Neural crest cell (in vitro differentiated cells): ENCODE results near the gene CLRN1. TPM values are rescaled to one million over a fixed set of nuclear protein-coding genes. Genes with fewer than 3 reads are reported as not detected.

Source experiments
- DNase-seq: peaks from one replicate; pipeline ENCODE4 v3.0.0; 2021; ENCODE audit warnings: low read depth, mixed read lengths, low spot score
- H3K27ac Mint-ChIP-seq: one replicate; pipeline ENCODE4 v1.8.0; 2021; ENCODE audit warnings: mild to moderate bottlenecking, mixed read lengths; ENCODE audit not compliant: unreplicated experiment
- H3K27me3 Mint-ChIP-seq: 2 replicates; pipeline ENCODE4 v1.8.0; 2021; ENCODE audit warnings: low read depth, mild to moderate bottlenecking, mixed read lengths
- H3K36me3 Mint-ChIP-seq: 2 replicates; pipeline ENCODE4 v1.8.0; 2021; ENCODE audit warnings: low read depth, mild to moderate bottlenecking, mixed read lengths
- H3K4me1 Mint-ChIP-seq: 2 replicates; pipeline ENCODE4 v1.8.0; 2021; ENCODE audit warnings: mixed read lengths
- H3K4me3 Mint-ChIP-seq: one replicate; pipeline ENCODE4 v1.8.0; 2021; ENCODE audit warnings: mild to moderate bottlenecking, mixed read lengths
- H3K9me3 Mint-ChIP-seq: 2 replicates; pipeline ENCODE4 v1.8.0; 2021; ENCODE audit warnings: mixed read lengths
- CTCF ChIP-seq: fragments of 200-600 bp; sonication (generic); conservative IDR thresholded peaks from 2 replicates; pipeline ENCODE4 v1.5.0; 2021; ENCODE audit warnings: antibody characterized with exemption, mild to moderate bottlenecking
- total RNA-seq: library from RNA; stranded (reverse); gene quantifications from 2 replicates; pipeline ENCODE4 v1.2.1, GENCODE V29; 2021

CLRN1 gene
- total RNA-seq, 1 donor from 2014 or later, result not detected

- no peak overlapping the region for H3K27ac Mint-ChIP-seq
- H3K4me3 Mint-ChIP-seq, result no peak overlapping the region
- no peaks in the 10 kb centered on the region for H3K36me3 Mint-ChIP-seq
- peaks cover 3% of the 10 kb centered on the region for H3K27me3 Mint-ChIP-seq
- DNase-seq, result no peak
- TF ChIP-seq CTCF, result no peak
- H3K9me3 Mint-ChIP-seq, result peaks cover 3% of the 10 kb centered on the region
- H3K4me1 Mint-ChIP-seq, result no peaks in the 10 kb centered on the region
These were observed 40.2 kb upstream of the CLRN1 start for GRCh38 chr3:151012753-151013152.

GRCh38 chr3:151011427-151011826 lies 38.9 kb upstream of the CLRN1 start:
- DNase-seq, result no peak
- Mint-ChIP-seq H3K9me3 (peaks cover 3% of the 10 kb centered on the region), H3K36me3 (no peaks in the 10 kb centered on the region), H3K27ac (no peak overlapping the region), H3K27me3 (peaks cover 3% of the 10 kb centered on the region), H3K4me1 (no peaks in the 10 kb centered on the region), H3K4me3 (no peak overlapping the region)
- no peak for TF ChIP-seq CTCF

GRCh38 chr3:151009981-151010380 lies 37.5 kb upstream of the CLRN1 start:
- TF ChIP-seq CTCF, result no peak
- no peak overlapping the region for H3K27ac Mint-ChIP-seq
- no peak for DNase-seq
- H3K9me3 Mint-ChIP-seq, result peaks cover 7% of the 10 kb centered on the region
- no peaks in the 10 kb centered on the region for H3K36me3 Mint-ChIP-seq
- H3K4me1 Mint-ChIP-seq, result no peaks in the 10 kb centered on the region
- no peaks in the 10 kb centered on the region for H3K27me3 Mint-ChIP-seq
- H3K4me3 Mint-ChIP-seq, result no peak overlapping the region

GRCh38 chr3:151009430-151009829 lies 36.9 kb upstream of the CLRN1 start:
- no peak for TF ChIP-seq CTCF
- no peaks in the 10 kb centered on the region for H3K36me3 Mint-ChIP-seq
- H3K27ac Mint-ChIP-seq, result no peak overlapping the region
- no peak for DNase-seq
- H3K27me3 Mint-ChIP-seq, result no peaks in the 10 kb centered on the region
- no peaks in the 10 kb centered on the region for H3K4me1 Mint-ChIP-seq
- H3K9me3 Mint-ChIP-seq, result peaks cover 7% of the 10 kb centered on the region
- no peak overlapping the region for H3K4me3 Mint-ChIP-seq

DNA sequence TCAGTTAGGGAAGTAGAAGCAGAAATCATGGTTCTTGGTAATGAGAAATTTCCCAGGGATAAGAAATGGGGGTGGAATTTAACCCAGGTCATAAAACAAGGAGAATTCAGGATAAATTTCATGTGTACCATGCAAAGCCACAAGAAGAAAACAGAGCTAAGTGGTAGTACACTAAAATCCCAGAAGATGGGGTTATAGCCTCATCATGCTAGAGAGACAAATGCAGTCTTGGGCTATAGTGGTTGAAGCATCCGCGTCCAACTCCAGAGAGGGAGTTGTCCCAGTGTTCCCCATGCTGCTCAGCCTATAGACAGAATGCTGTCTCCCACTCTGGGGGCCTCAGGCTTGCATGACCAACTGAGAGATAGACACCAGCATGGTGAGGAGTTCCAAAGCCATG lies 36.2 kb upstream of the CLRN1 start:
- no peaks in the 10 kb centered on the region for H3K4me1 Mint-ChIP-seq
- H3K36me3 Mint-ChIP-seq, result no peaks in the 10 kb centered on the region
- DNase-seq, result no peak
- peak; percentile 34 for TF ChIP-seq CTCF
- H3K27me3 Mint-ChIP-seq, result no peaks in the 10 kb centered on the region
- no peak overlapping the region for H3K4me3 Mint-ChIP-seq
- H3K27ac Mint-ChIP-seq, result no peak overlapping the region
- H3K9me3 Mint-ChIP-seq, result peaks cover 7% of the 10 kb centered on the region

DNA sequence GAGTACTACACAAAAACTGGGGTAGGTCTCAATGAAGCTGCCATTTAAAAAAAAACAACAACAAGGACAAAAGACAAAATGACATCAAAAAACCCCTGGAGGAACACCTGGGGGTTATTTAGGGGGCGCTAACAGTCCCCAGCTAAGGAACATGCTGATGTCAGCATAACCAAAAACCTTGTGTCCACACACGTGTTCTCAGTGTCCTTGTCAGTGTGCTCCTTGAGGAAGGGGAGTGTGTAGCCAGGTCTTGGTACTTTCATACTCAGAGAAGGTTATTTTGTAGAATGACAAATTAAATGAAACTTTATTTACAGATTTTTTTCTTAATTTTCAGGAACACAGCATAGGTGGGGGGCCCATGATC lies 31.2 kb upstream of the CLRN1 start:
- Mint-ChIP-seq H3K4me1 (peaks cover 4% of the 10 kb centered on the region), H3K4me3 (no peak overlapping the region)
- DNase-seq, result no peak

More for the DNA sequence above, 31.2 kb upstream of the CLRN1 start:
- H3K9me3 Mint-ChIP-seq, result peaks cover 6% of the 10 kb centered on the region
- TF ChIP-seq CTCF, result no peak
- no peaks in the 10 kb centered on the region for H3K27me3 Mint-ChIP-seq
- H3K27ac Mint-ChIP-seq, result no peak overlapping the region
- H3K36me3 Mint-ChIP-seq, result no peaks in the 10 kb centered on the region
